Measurements from ENCODE around the gene SAMMSON.

The SAMMSON gene

GRCh38 chr3:70095260-70095659 is 95.7 kb downstream of the SAMMSON start:
- TF ChIP-seq RAD21 (IDR thresholded peaks at IDR 0.05; ENCODE audit: low read depth), result no peak
- peak; percentile 39; the same call in 1 of the 2 replicates for TF ChIP-seq CEBPB (IDR thresholded peaks at IDR 0.05)

DNA sequence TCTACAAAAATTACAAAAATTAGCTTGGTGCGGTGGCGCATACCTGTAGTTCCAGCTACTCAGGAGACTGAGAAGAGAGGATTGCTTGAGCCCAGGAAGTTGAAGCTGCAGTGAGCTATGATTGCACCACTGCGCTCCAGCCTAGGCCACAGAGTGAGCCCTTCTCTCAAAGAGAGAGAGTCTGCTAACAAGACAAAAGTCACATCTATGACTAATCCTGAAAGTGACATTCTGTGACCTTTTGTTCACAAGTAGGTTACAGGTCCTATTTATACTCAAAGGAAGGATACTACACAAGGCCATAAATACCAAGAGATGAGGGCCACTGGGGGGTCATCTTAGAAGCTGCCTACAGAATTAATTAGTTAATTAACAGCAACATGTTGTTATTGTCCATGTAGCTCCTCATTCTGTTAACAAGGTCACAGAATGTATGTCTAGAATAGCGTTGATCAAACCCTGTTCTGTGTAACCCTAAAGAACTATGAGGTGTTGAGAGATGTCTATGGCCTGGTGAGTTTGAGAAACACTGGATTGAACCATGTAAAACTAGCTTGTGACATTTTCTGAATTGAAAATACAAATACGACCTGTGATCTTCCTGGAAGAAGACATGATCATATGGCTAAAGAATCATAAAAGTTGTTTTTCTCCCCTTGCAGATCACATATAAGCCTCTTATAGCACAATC is 97.0 kb downstream of the SAMMSON start:
- TF ChIP-seq TCF12 (IDR thresholded peaks at IDR 0.05; ENCODE audit: low read depth), result no peak
- no peak for TF ChIP-seq MAX (IDR thresholded peaks at IDR 0.05)
- no peak for TF ChIP-seq NFIC (IDR thresholded peaks at IDR 0.05)

DNA sequence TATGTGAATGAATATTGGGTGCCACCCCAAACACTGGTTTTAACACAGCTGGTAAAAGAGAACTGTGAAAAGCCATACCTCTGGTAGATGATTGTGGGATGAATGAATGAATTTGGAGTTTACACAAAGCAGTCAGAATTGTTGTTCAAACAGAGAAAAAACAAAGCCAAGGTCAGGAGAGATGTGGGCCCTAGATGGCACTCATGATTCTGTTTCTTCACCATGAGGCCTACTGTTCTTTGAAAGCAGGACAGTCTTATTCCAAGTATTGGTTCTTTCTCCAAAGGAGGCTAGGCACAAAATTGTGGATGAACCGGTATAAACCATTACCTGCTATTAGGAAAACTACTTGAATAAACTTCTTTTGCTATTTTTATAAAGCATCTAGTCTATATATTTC is 97.6 kb downstream of the SAMMSON start:
- TF ChIP-seq, protein P1, sequence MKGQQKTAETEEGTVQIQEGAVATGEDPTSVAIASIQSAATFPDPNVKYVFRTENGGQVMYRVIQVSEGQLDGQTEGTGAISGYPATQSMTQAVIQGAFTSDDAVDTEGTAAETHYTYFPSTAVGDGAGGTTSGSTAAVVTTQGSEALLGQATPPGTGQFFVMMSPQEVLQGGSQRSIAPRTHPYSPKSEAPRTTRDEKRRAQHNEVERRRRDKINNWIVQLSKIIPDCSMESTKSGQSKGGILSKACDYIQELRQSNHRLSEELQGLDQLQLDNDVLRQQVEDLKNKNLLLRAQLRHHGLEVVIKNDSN (IDR thresholded peaks at IDR 0.05), result no peak
- TF ChIP-seq TCF12 (IDR thresholded peaks at IDR 0.05; ENCODE audit: low read depth), result no peak
- no peak for TF ChIP-seq NFIC (IDR thresholded peaks at IDR 0.05)
- TF ChIP-seq TAF1 (IDR thresholded peaks at IDR 0.05; ENCODE audit: low read depth), result no peak
- no peak for TF ChIP-seq CEBPB (IDR thresholded peaks at IDR 0.05)
- TF ChIP-seq CREB1 (IDR thresholded peaks at IDR 0.05; ENCODE audit: low read depth), result no peak
- TF ChIP-seq EP300 (IDR thresholded peaks at IDR 0.05; ENCODE audit: borderline replicate concordance), result no peak
- no peak for TF ChIP-seq FOXM1 (IDR thresholded peaks at IDR 0.05; ENCODE audit: borderline replicate concordance, low read depth)
- TF ChIP-seq YY1 (IDR thresholded peaks at IDR 0.05; ENCODE audit: low read depth), result no peak
- no peak for TF ChIP-seq TEAD4 (IDR thresholded peaks at IDR 0.05)
- no peak for TF ChIP-seq ZBTB7A (IDR thresholded peaks at IDR 0.05; ENCODE audit: low read depth)
- TF ChIP-seq REST (IDR thresholded peaks at IDR 0.05; ENCODE audit: low read depth), result no peak
- TF ChIP-seq EGR1 (IDR thresholded peaks at IDR 0.05), result no peak
- no peak for TF ChIP-seq RAD21 (IDR thresholded peaks at IDR 0.05; ENCODE audit: low read depth)
- no peak for TF ChIP-seq MAX (IDR thresholded peaks at IDR 0.05)

DNA sequence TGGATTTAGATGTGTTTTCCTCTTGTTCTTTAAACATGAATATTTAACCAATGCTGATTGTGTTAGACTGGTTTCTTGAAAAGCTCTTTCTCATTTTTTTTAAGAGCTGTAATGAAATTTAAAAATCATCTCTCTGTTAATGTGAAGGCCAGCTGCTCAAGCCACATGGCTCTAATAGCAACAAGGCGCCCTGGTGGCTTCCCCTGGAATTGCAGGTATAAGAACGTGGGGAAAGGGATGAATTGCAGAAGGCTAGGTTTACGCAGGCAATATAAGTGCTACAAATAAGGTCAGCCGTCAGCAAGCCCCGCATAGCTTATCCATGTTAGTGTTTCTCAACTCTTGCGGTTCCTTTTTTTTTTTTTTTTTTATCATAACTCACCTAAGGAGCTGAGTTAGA is 108.5 kb downstream of the SAMMSON start:
- TF ChIP-seq EP300 (IDR thresholded peaks at IDR 0.05; ENCODE audit: borderline replicate concordance) (no peak), CEBPB (IDR thresholded peaks at IDR 0.05) (no peak), TCF12 (IDR thresholded peaks at IDR 0.05; ENCODE audit: low read depth) (no peak), NFIC (IDR thresholded peaks at IDR 0.05) (no peak), YY1 (IDR thresholded peaks at IDR 0.05; ENCODE audit: low read depth) (no peak), MAX (IDR thresholded peaks at IDR 0.05) (no peak), REST (IDR thresholded peaks at IDR 0.05; ENCODE audit: low read depth) (no peak), RAD21 (IDR thresholded peaks at IDR 0.05; ENCODE audit: low read depth) (no peak)
- TF ChIP-seq, protein P1 (IDR thresholded peaks at IDR 0.05), result no peak

DNA sequence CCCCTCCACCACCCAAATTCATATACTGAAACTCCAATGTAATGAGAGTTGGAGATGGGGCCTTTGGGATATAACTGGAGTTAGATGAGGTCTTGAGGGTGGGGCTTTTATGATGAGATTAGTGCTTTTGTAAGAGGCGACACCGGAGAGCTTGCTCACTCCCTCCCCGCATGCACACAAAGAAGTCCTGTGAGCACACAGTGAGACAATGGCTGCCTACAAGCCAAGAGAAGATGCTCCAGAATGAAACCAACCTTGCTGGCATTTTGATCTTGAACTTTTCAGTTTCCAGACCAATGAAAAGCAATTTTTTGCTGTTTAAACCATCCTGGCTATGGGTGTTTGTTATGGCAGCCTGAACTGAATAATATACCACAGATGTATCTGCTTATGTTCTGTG is 109.0 kb downstream of the SAMMSON start:
- TF ChIP-seq CEBPB (IDR thresholded peaks at IDR 0.05) (no peak), FOXM1 (IDR thresholded peaks at IDR 0.05; ENCODE audit: borderline replicate concordance, low read depth) (no peak), EGR1 (IDR thresholded peaks at IDR 0.05) (no peak), YY1 (IDR thresholded peaks at IDR 0.05; ENCODE audit: low read depth) (no peak), TCF12 (IDR thresholded peaks at IDR 0.05; ENCODE audit: low read depth) (no peak), TAF1 (IDR thresholded peaks at IDR 0.05; ENCODE audit: low read depth) (no peak), CREB1 (IDR thresholded peaks at IDR 0.05; ENCODE audit: low read depth) (no peak), NFIC (IDR thresholded peaks at IDR 0.05) (no peak), RAD21 (IDR thresholded peaks at IDR 0.05; ENCODE audit: low read depth) (no peak), MAX (IDR thresholded peaks at IDR 0.05) (no peak), EP300 (IDR thresholded peaks at IDR 0.05; ENCODE audit: borderline replicate concordance) (no peak), TEAD4 (IDR thresholded peaks at IDR 0.05) (no peak), ZBTB7A (IDR thresholded peaks at IDR 0.05; ENCODE audit: low read depth) (no peak)

GRCh38 chr3:70110066-70110465 is 110.5 kb downstream of the SAMMSON start:
- TF ChIP-seq CEBPB (IDR thresholded peaks at IDR 0.05) (no peak), TAF1 (IDR thresholded peaks at IDR 0.05; ENCODE audit: low read depth) (no peak), NFIC (IDR thresholded peaks at IDR 0.05) (no peak), ZBTB7A (IDR thresholded peaks at IDR 0.05; ENCODE audit: low read depth) (no peak), EP300 (IDR thresholded peaks at IDR 0.05; ENCODE audit: borderline replicate concordance) (no peak), YY1 (IDR thresholded peaks at IDR 0.05; ENCODE audit: low read depth) (no peak), EGR1 (IDR thresholded peaks at IDR 0.05) (no peak), FOXM1 (IDR thresholded peaks at IDR 0.05; ENCODE audit: borderline replicate concordance, low read depth) (no peak), RAD21 (IDR thresholded peaks at IDR 0.05; ENCODE audit: low read depth) (no peak), REST (IDR thresholded peaks at IDR 0.05; ENCODE audit: low read depth) (no peak), MAX (IDR thresholded peaks at IDR 0.05) (no peak)
- TF ChIP-seq, protein P1 (IDR thresholded peaks at IDR 0.05), result no peak

Measured in Ishikawa (cell line).